Fibroblast of mammary gland (primary cell): ENCODE results near the gene C11orf86.

Experiments
- DNase-seq: peaks from one replicate; pipeline ENCODE4 v3.0.0-alpha.2; 2010; ENCODE audit warnings: low read depth
- H3K4me3 ChIP-seq: 2 replicates; pipeline ENCODE4 v1.5.1; 2011; ENCODE audit warnings: low read depth, mild to moderate bottlenecking, low read length, moderate library complexity; ENCODE audit not compliant: control insufficient read depth
- CTCF ChIP-seq: conservative IDR thresholded peaks from 2 replicates; pipeline ENCODE4 v1.5.1; 2011; ENCODE audit warnings: low read depth, low read length, inconsistent platforms; ENCODE audit not compliant: control insufficient read depth, insufficient read depth

Gene C11orf86

DNA sequence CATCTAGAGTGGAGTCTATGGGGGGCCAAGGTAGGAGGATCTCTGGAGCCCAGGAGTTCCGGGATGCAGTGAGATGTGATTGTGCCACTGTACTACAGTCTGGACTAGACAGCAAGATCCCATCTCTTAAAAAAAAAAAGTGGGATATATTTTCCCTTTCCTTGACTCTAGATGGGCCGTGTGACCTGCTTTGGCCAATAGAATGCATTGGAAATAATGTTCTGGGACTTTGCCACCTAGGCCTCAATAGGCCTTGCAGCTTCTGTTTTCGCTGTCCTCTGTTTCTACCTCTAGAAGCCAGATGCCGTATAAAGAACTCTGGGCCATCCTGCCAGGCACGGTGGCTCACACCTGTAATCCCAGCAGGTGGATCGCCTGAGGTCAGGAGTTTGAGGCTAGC is 3.6 kb downstream of the C11orf86 start:
- DNase-seq, result no peak
- TF ChIP-seq CTCF, result no peak
- H3K4me3 ChIP-seq, result no peak overlapping the region

DNA sequence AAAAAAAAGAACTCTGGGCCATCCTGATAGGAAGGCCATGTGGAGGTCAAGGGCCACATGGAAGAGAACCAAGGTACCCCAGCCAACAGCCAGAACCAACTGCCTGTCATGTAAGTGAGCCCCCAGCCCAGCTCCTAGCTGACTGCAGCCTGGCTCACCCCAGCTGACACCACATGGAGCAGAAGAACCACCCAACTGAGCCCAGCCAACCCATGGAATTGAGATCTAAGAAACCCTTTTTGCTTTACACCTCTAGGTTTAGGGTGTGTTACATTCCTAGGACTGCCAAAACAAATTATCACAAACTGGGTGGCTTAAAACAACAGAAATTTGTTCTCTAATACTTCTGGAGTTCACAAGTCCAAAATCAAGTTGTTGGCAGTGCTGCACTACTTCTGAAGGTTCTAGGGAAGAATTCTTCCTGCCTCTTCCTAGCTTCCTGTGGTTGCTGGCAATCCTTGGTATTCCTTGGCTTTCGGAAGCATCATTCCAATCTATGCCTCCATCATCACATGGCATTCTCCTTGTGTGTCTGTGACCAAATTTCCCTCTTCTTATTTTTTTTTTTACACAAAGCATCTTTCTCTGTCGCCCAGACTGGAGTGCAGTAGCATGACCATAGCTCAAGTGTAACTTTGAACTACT is 4.4 kb downstream of the C11orf86 start:
- DNase-seq, result no peak
- no peak for TF ChIP-seq CTCF
- H3K4me3 ChIP-seq, result no peak overlapping the region

GRCh38 chr11:66981976-66982578 is 7.0 kb downstream of the C11orf86 start:
- no peak for TF ChIP-seq CTCF
- no peak overlapping the region for H3K4me3 ChIP-seq
- peak; percentile 93 for DNase-seq

- H3K4me3 ChIP-seq, result no peak overlapping the region
- TF ChIP-seq CTCF, result no peak
- DNase-seq, result no peak
Observed at GRCh38 chr11:66983275-66983924, 8.3 kb downstream of the C11orf86 start.

DNA sequence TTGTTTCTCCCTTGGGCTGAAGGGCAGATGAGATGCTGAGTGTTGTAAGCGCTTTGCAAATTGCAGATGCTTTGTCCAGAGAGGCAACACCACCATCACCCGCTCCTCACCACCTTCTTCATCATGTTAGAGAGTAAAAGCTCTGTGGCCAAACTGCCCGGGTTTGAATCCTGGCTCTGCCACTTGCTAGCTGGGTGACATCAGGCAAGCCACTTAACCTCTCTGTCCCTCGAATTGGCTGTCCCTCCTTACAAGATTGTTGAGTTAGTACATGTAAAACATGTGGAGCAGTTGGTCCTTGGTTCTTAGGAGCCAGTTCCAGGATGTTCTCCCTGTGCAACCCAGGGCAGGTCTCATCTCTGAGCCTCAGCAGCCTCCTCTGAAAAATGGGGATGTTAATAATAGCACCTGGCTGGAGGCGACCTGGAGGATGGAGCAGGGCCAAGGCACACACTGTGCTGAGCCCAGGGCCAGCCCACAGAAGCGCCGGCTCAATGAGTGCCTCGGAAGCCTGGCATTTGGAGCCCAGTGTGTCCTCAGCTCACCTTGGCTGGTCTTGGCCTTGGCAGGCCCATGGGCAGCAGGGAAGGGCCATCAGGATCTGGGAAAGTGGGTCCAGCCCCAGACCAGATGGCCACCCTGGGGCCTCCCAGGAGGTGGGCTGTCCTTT is 10.5 kb downstream of the C11orf86 start:
- H3K4me3 ChIP-seq, result no peak overlapping the region
- TF ChIP-seq CTCF, result no peak
- DNase-seq, result no peak

GRCh38 chr11:66986178-66986545 is 11.1 kb downstream of the C11orf86 start:
- no peak for DNase-seq
- no peak overlapping the region for H3K4me3 ChIP-seq
- no peak for TF ChIP-seq CTCF
